NCI-H526 treated with DMSO at 0.1 percent for 48 hours (cell line): ENCODE data around the gene DSCAML1.

Experiments used
- DNase-seq: peaks from one replicate; lab custom pipeline; 2025; lab: John Stamatoyannopoulos, UW

DSCAML1 gene

GRCh38 chr11:117610901-117611300 lies 186.1 kb downstream of the DSCAML1 start:
- DNase-seq, result no peak

GRCh38 chr11:117610045-117610444 lies 187.0 kb downstream of the DSCAML1 start:
- no peak for DNase-seq

- DNase-seq, result no peak
Observed at GRCh38 chr11:117607449-117607848, 189.6 kb downstream of the DSCAML1 start.

- DNase-seq, result no peak
Observed at GRCh38 chr11:117606790-117607189, 190.2 kb downstream of the DSCAML1 start.

DNA sequence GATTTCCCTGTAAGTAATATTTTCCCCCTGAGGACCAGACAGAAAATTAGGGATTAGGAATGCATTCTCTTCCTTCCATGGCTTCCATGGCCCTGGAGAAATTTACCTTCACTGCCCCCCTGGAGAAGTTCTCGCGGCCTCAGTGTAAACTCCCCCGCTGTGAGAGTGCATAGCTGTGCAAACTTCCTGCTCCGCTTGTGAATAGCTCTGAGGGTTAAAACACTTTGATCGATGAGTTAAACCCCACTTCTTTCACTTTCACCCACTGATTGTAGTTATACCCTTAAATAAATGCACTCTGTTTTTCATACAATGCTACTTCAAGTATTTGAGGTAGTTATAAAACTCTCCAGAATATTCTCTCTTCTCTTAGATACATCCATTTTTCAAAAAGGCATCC lies 190.8 kb downstream of the DSCAML1 start:
- DNase-seq, result no peak

GRCh38 chr11:117605331-117605730 lies 191.7 kb downstream of the DSCAML1 start:
- no peak for DNase-seq

DNA sequence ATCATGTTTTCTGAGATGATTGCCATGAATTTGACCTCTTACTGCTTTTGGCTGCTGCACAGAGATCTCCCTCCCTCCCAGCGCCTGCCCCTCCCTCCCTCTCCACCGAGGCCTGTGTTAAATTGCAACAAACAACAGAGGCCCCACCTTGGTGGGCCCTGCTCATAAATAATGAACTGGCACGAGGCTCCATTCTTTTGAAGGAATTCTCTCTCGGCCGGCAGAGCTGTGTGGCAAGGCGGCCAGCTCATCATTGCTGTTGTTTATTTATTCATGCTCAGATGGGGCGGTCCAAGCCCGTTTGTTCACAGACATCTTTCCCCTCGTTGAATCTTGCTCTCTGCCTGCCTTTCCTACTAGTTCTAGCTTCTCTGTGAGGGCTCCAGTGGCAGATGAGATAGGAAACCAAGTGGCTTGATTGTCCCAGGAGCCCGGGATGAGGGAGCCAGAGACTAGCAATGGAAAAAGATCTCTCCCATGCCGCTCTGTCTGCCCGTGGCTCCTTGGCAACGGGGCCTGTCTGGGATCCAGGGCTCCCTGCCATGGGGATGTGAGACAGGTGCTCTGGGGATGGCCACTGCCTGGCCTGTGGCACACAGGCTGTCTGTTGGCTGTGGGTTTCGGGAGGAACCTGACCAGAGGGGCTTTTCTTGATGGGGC lies 192.6 kb downstream of the DSCAML1 start:
- peak; percentile 77 for DNase-seq

DNA sequence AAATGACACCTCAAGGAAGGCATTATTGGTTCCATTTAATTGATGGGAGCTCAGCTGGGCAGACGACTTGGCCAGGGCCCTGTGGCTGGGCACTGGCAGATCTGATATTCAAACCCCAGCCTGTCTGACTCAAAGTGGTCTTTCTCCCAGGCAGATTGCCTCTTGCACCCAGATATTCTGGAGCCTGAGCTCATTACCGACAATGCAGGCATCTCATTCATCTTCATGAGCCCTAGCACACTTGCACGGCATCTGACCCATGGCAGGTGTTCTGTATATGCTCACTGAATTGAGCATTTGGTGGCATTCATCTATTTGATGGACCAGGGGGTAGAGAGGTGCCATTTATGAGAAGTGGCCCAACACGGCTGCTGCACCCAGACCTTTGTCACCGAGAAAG lies 193.1 kb downstream of the DSCAML1 start:
- no peak for DNase-seq

DNA sequence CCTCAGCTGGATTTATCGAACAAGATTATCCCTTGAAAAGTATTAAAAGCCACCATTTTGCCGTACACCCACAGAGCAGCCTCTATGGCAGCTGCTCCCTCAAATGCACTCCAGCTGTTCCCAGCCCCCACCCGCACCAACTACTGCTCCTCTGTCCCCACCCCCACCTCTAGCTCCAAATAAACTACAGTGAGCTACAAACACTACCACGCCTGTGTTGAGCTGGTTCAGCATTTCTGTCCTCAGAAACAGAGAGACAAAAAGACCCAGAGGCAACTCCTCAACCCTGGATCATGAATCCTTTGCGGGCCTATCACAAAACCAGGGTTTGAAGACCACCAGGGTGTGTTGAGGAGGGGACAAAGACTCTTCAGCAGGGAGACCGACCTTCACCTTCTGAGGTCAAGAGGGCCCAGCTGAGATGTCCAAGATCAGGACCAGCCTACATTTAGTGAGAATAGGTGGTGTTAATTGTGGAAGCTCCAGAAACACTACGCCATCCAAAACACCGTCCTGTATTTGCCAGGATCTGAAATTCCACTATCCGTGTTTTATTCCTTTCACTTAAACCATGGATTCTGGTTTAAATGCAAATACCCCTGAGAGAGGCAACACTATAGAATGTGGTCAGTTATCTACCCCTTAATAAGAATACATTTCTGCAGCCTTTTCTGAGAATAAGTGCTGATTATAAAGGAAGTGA lies 195.9 kb downstream of the DSCAML1 start:
- peak; percentile 89 for DNase-seq

GRCh38 chr11:117600234-117600783 lies 196.7 kb downstream of the DSCAML1 start:
- DNase-seq, result peak; percentile 99

DNA sequence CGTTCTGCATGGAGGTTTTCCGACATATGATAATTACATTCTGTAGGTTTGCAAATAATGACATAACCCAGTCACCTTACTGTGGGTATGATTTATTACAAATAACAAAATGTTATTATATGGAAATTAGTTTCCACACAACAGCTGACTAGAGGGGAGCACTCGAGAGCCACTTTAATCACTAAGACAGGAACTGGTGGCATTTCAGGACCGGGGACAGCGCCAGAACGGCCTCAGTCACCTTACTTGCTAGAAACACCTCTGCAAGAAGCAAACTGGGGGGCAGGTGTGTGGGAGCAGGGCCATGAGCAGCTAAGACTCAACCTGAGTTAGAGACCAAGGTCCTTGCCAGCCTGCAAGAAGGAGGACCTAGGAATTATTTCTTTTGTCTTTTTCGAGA lies 199.9 kb downstream of the DSCAML1 start:
- DNase-seq, result peak; percentile 97

- no peak for DNase-seq
Observed at GRCh38 chr11:117595440-117595839, 201.6 kb downstream of the DSCAML1 start.

DNA sequence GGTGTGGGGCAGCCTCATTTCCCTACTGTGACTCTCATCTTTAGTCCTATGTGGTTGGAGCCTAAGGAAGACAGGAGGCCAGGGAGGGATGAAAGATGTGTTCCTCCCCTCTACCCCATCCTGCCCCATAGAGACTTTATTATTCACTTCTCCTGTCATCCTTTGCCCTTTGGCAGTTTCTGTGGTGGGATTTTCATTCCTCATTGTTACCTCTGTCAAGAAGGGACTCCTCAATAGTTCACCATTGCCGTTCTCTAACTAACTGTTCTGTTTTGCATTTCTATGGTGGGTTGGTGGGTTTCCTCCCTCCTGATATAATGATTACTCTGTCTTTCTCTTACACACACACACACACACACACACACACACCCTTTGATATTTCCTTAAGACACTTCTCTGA lies 202.3 kb downstream of the DSCAML1 start:
- DNase-seq, result no peak

- no peak for DNase-seq
Observed at GRCh38 chr11:117593065-117593464, 204.0 kb downstream of the DSCAML1 start.

GRCh38 chr11:117591316-117592039 lies 205.5 kb downstream of the DSCAML1 start:
- DNase-seq, result no peak

- DNase-seq, result peak; percentile 98
Observed at GRCh38 chr11:117589063-117589462, 208.0 kb downstream of the DSCAML1 start.

GRCh38 chr11:117588166-117588810 lies 208.7 kb downstream of the DSCAML1 start:
- no peak for DNase-seq

- DNase-seq, result no peak
Observed at GRCh38 chr11:117587416-117587815, 209.6 kb downstream of the DSCAML1 start.

DNA sequence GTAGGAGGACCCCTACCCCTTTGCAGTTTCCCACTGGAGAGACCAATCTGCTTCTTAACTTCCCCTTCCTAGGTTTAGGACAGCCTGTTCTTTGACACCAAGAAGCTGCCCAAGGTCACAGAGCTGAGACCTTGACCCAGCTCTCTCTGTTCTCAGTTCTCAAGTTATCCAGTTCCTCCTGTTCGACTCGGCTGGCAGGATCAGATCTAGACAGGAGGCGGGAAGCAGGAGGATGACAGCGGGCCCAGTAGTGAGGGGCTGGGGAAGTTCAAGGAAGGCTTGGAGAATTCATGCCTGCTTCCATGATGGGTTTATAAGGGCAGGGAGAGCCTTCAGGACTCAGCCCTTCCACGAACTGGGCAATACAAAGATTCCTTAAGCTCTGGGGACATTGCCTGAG lies 210.6 kb downstream of the DSCAML1 start:
- DNase-seq, result no peak

- no peak for DNase-seq
Observed at GRCh38 chr11:117585631-117586030, 211.4 kb downstream of the DSCAML1 start.

DNA sequence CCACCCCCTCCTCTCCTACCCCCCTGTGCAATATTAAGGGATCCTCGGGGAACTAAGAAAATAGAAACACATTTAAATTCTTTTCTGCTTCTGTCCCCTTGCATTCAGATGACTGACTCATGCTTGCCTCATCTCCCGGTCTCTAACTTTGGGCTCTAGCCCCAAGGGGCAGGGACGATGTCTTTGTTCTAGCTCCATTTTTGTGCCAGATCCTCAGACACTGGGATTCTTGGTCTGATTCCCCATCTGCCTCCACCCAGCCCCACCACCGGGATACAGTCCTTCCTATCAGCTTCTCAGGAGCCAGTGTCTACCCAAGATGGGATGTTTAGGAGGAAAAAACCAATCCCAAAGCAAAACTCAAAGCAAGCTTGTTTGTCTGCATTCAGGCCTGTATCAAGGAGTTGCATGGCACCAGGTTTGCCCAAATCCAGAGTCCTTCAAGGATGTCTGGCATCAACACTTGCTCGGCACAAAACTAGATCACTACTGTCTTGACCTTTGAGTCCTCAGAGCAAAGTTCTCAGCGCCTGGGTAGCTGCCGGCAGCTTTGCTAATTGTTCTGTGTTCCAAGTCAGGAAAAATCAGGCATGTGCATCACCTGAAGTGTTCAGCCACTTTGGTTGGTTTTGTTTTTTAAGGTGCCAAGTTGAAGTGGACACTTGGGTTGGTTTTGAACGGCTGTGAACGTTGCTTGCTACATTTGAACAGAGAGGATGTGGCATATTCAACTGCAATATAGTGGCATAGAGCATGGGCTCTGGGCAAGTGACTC lies 212.8 kb downstream of the DSCAML1 start:
- peak; percentile 71 for DNase-seq
